Trophoblast cell (in vitro differentiated cells and primary cell): Measurements from ENCODE around the gene HOXD10.

ENCODE experiments used
- DNase-seq, 2 donors: peaks; one replicate each; pipeline ENCODE4 v3.0.0-alpha.2; 2016
- H2AFZ ChIP-seq: 2 replicates; pipeline ENCODE4 v1.6.1; 2013; ENCODE audit warnings: low read length, moderate library complexity, mild to moderate bottlenecking; ENCODE audit not compliant: insufficient read depth, poor library complexity
- H2AK5ac ChIP-seq: 2 replicates; pipeline ENCODE4 v1.6.1; 2013; ENCODE audit warnings: mild to moderate bottlenecking, low read length
- H2BK120ac ChIP-seq: 2 replicates; pipeline ENCODE4 v1.6.1; 2013; ENCODE audit warnings: low read length, mild to moderate bottlenecking, moderate library complexity; ENCODE audit not compliant: insufficient read depth, poor library complexity
- H2BK12ac ChIP-seq: 2 replicates; pipeline ENCODE4 v1.6.1; 2013; ENCODE audit warnings: mild to moderate bottlenecking, low read length, moderate library complexity
- H2BK5ac ChIP-seq: 2 replicates; pipeline ENCODE4 v1.6.1; 2013; ENCODE audit warnings: low read length, low read depth, moderate library complexity, mild to moderate bottlenecking; ENCODE audit not compliant: poor library complexity
- H3K14ac ChIP-seq: 2 replicates; pipeline ENCODE4 v1.6.1; 2013; ENCODE audit warnings: mild to moderate bottlenecking, low read length
- H3K18ac ChIP-seq: 2 replicates; pipeline ENCODE4 v1.6.1; 2013; ENCODE audit warnings: mild to moderate bottlenecking, low read length
- H3K23ac ChIP-seq: 2 replicates; pipeline ENCODE4 v1.6.1; 2013; ENCODE audit warnings: low read length
- H3K27ac ChIP-seq: 2 replicates; pipeline ENCODE4 v1.5.1; 2013; ENCODE audit warnings: low read depth, mild to moderate bottlenecking, inconsistent platforms, low read length, moderate library complexity
- H3K27me3 ChIP-seq: 2 replicates; pipeline ENCODE4 v1.6.1; 2013; ENCODE audit warnings: inconsistent platforms, mild to moderate bottlenecking, low read length, moderate library complexity; ENCODE audit not compliant: insufficient read depth
- H3K36me3 ChIP-seq, 2 experiments: 1 replicate in 1 of 2; 2 replicates in 1 of 2; pipeline ENCODE4 v1.6.1; 2013; ENCODE audit warnings: low read length in 2 of 2, mild to moderate bottlenecking in 2 of 2, moderate library complexity in 1 of 2; ENCODE audit not compliant: insufficient read depth in 2 of 2, control insufficient read depth in 1 of 2
- H3K4ac ChIP-seq: 2 replicates; pipeline ENCODE4 v1.6.1; 2013; ENCODE audit warnings: low read depth, mild to moderate bottlenecking, low read length, moderate library complexity
- H3K4me1 ChIP-seq, 2 experiments: 1 replicate in 1 of 2; 2 replicates in 1 of 2; pipeline ENCODE4 v1.6.1; 2013; ENCODE audit warnings: low read length in 2 of 2, mild to moderate bottlenecking in 2 of 2, moderate library complexity in 1 of 2; ENCODE audit not compliant: insufficient read depth in 2 of 2, control insufficient read depth in 1 of 2
- H3K4me2 ChIP-seq: 2 replicates; pipeline ENCODE4 v1.6.1; 2013; ENCODE audit warnings: inconsistent platforms, mild to moderate bottlenecking, low read length, moderate library complexity
- H3K4me3 ChIP-seq: 2 replicates; pipeline ENCODE4 v1.5.1; 2013; ENCODE audit warnings: mild to moderate bottlenecking, low read depth, low read length, inconsistent platforms
- H3K79me1 ChIP-seq: one replicate; pipeline ENCODE4 v1.6.1; 2013; ENCODE audit warnings: low read length
- H3K79me2 ChIP-seq: 2 replicates; pipeline ENCODE4 v1.6.1; 2013; ENCODE audit warnings: low read length, mild to moderate bottlenecking; ENCODE audit not compliant: control insufficient read depth, insufficient read depth, poor library complexity
- H3K9ac ChIP-seq: 2 replicates; pipeline ENCODE4 v1.6.1; 2013; ENCODE audit warnings: mild to moderate bottlenecking, low read length
- H3K9me3 ChIP-seq: 2 replicates; pipeline ENCODE4 v1.6.1; 2013; ENCODE audit warnings: low read depth, mild to moderate bottlenecking, control low read depth, inconsistent platforms, low read length; ENCODE audit not compliant: insufficient read depth
- H4K12ac ChIP-seq: 2 replicates; pipeline ENCODE4 v1.6.1; 2013; ENCODE audit warnings: low read depth, mild to moderate bottlenecking, low read length, moderate library complexity
- H4K8ac ChIP-seq: 2 replicates; pipeline ENCODE4 v1.6.1; 2013; ENCODE audit warnings: low read depth, mild to moderate bottlenecking, low read length, moderate library complexity
- H4K91ac ChIP-seq: one replicate; pipeline ENCODE4 v1.6.1; 2013; ENCODE audit warnings: low read depth, mild to moderate bottlenecking, low read length, moderate library complexity
- WGBS: extraction: QIAGEN DNeasy Blood & Tissue Kit; methylation state at CpG from one replicate; pipeline ENCODE4 v1.1.7; 2013; ENCODE audit warnings: missing lambda C conversion rate; ENCODE audit not compliant: insufficient read length, insufficient coverage; ENCODE audit errors: extremely low coverage; 5-methylcytosine and 5-hydroxymethylcytosine counted together

HOXD10 gene

DNA sequence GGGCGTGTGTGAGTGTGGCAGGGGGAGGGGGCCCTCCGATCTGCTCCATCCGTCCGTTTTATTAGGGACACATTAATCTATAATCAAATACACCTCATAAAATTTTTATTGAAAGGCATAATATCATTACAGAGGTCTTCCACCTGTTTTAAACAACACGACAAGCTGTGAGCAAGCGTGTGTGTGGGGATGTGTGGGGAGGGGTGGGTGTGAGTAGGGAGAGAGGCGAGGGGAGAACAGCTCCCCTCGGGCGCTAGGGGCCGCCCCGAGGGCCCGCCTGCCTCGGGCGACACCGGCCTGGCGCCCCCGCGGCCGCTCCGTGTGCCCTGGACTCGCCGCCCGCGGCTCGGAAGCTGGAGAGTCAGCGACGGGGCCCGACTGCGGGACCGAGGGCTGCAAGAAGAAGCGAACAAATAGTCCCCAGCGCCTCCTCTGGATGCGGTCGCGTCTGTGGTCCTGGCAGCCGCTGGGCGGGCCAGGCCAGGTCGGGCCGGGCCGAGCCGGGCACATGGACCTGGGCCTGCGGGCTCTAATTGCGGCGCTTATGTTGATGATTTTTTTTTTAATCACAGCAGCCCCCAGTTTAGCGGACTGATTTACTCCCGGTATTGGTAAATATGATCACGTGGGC lies 5.6 kb downstream of the HOXD10 start:
- peaks cover 84% of the 10 kb centered on the region for H3K27me3 ChIP-seq
- no peak overlapping the region for H3K4ac ChIP-seq
- H3K9ac ChIP-seq: no peak overlapping the region
- H3K4me3 ChIP-seq: peak overlapping the region; percentile 25
- no peaks in the 10 kb centered on the region for H3K36me3 ChIP-seq
- no peak overlapping the region for H2BK5ac ChIP-seq
- H3K18ac ChIP-seq: no peak overlapping the region
- H4K12ac ChIP-seq: no peak overlapping the region
- no peak for DNase-seq
- WGBS: no CpG with 5 or more reads among the region's 47 CpGs
- H3K4me1 ChIP-seq: peaks cover 5 to 9% of the 10 kb centered on the region in 2 experiments
- H4K8ac ChIP-seq: no peak overlapping the region
- no peak overlapping the region for H3K23ac ChIP-seq
- no peak overlapping the region for H3K14ac ChIP-seq
- H3K79me1 ChIP-seq: no peaks in the 10 kb centered on the region
- H3K9me3 ChIP-seq: peaks cover 11% of the 10 kb centered on the region
- H4K91ac ChIP-seq: no peak overlapping the region
- no peak overlapping the region for H2AK5ac ChIP-seq
- H3K27ac ChIP-seq: no peak overlapping the region
- no peak overlapping the region for H2AFZ ChIP-seq
- no peaks in the 10 kb centered on the region for H3K79me2 ChIP-seq
- no peak overlapping the region for H2BK12ac ChIP-seq
- H3K4me2 ChIP-seq: peak overlapping the region; percentile 80
- H2BK120ac ChIP-seq: no peak overlapping the region

GRCh38 chr2:176122683-176123410 lies 6.3 kb downstream of the HOXD10 start, which contains the start of gene HOXD9:
HOXD9 (plus strand) TSS chr2:176122719; CDS start chr2:176122769, 50 bp downstream.
- Histone ChIP-seq H3K79me1 (no peaks in the 10 kb centered on the region), H3K14ac (no peak within 1 kb of the TSS), H3K23ac (no peak within 1 kb of the TSS), H4K91ac (no peak within 1 kb of the TSS), H3K4me3 (peak within 1 kb of the TSS; percentile 37), H3K4me2 (peak within 1 kb of the TSS; percentile 80), H3K9ac (no peak within 1 kb of the TSS), H3K4me1 (peaks cover 5 to 9% of the 10 kb centered on the region in 2 experiments), H2BK120ac (no peak within 1 kb of the TSS), H3K4ac (no peak within 1 kb of the TSS), H4K12ac (no peak within 1 kb of the TSS), H2BK12ac (no peak within 1 kb of the TSS), H2AK5ac (no peak within 1 kb of the TSS), H3K36me3 (no peaks in the 10 kb centered on the region), H3K27me3 (peaks cover 78% of the 10 kb centered on the region), H2AFZ (peak within 1 kb of the TSS; percentile 24), H2BK5ac (no peak within 1 kb of the TSS), H3K18ac (no peak within 1 kb of the TSS), H3K79me2 (no peaks in the 10 kb centered on the region), H3K9me3 (peaks cover 8% of the 10 kb centered on the region), H4K8ac (no peak within 1 kb of the TSS), H3K27ac (no peak within 1 kb of the TSS)
- WGBS: no CpG with 5 or more reads among the region's 84 CpGs
- DNase-seq: peak in 1 of 2 donors; percentile 34

DNA sequence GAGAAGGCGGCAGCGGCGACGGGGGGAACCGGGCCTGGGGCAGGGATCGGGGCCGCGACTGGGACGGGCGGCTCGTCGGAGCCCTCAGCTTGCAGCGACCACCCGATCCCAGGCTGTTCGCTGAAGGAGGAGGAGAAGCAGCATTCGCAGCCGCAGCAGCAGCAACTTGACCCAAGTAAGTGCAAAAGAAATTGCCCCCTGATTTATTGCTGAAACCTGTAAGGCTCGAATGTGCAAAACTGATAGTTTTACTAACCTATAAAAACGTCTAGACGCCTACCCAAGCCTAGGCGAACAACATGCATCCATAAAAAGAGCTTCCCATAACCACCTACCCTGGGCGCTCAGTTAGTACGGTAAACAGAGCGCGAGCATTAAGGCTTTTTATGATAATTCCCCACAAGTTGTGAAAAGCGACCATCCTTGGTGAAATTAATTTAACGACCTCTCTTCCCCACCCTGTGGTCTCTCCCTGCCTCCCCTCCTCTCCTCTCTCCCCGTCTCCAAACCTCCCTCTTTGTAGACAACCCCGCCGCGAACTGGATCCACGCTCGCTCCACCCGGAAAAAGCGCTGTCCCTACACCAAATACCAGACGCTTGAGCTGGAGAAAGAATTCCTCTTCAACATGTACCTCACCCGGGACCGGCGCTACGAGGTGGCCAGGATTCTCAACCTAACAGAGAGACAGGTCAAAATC lies 7.0 kb downstream of the HOXD10 start:
- no peak overlapping the region for H2AFZ ChIP-seq
- H4K8ac ChIP-seq: no peak overlapping the region
- peak overlapping the region; percentile 37 for H3K4me3 ChIP-seq
- no CpG with 5 or more reads among the region's 40 CpGs for WGBS
- H3K79me1 ChIP-seq: no peaks in the 10 kb centered on the region
- DNase-seq: no peak
- H3K27ac ChIP-seq: no peak overlapping the region
- H4K12ac ChIP-seq: no peak overlapping the region
- H3K23ac ChIP-seq: no peak overlapping the region
- no peaks in the 10 kb centered on the region for H3K79me2 ChIP-seq
- no peak overlapping the region for H3K14ac ChIP-seq
- peak overlapping the region; percentile 80 for H3K4me2 ChIP-seq
- no peak overlapping the region for H3K4ac ChIP-seq
- no peak overlapping the region for H2BK120ac ChIP-seq
- no peaks in the 10 kb centered on the region for H3K36me3 ChIP-seq
- H3K18ac ChIP-seq: no peak overlapping the region
- peaks cover 8% of the 10 kb centered on the region for H3K9me3 ChIP-seq
- no peak overlapping the region for H4K91ac ChIP-seq
- peaks cover 77% of the 10 kb centered on the region for H3K27me3 ChIP-seq
- H2BK5ac ChIP-seq: no peak overlapping the region
- no peak overlapping the region for H2BK12ac ChIP-seq
- no peak overlapping the region for H2AK5ac ChIP-seq
- H3K9ac ChIP-seq: no peak overlapping the region
- peaks cover 5 to 9% of the 10 kb centered on the region in 2 experiments for H3K4me1 ChIP-seq

GRCh38 chr2:176124110-176124946 lies 7.8 kb downstream of the HOXD10 start:
- H3K4me3 ChIP-seq: no peak overlapping the region
- no peak overlapping the region for H3K14ac ChIP-seq
- WGBS: no CpG with 5 or more reads among the region's 34 CpGs
- H3K79me2 ChIP-seq: no peaks in the 10 kb centered on the region
- H2BK120ac ChIP-seq: no peak overlapping the region
- no peak overlapping the region for H3K4ac ChIP-seq
- H3K79me1 ChIP-seq: no peaks in the 10 kb centered on the region
- no peak overlapping the region for H3K9ac ChIP-seq
- H2AK5ac ChIP-seq: no peak overlapping the region
- no peak overlapping the region for H3K27ac ChIP-seq
- no peak overlapping the region for H3K4me2 ChIP-seq
- no peaks in the 10 kb centered on the region for H3K36me3 ChIP-seq
- no peak overlapping the region for H2AFZ ChIP-seq
- no peak overlapping the region for H3K18ac ChIP-seq
- no peak overlapping the region for H2BK5ac ChIP-seq
- no peak for DNase-seq
- no peak overlapping the region for H4K91ac ChIP-seq
- H3K27me3 ChIP-seq: peaks cover 80% of the 10 kb centered on the region
- no peak overlapping the region for H4K12ac ChIP-seq
- peaks cover 8% of the 10 kb centered on the region for H3K9me3 ChIP-seq
- H3K23ac ChIP-seq: no peak overlapping the region
- peaks cover 10 to 13% of the 10 kb centered on the region in 2 experiments for H3K4me1 ChIP-seq
- no peak overlapping the region for H4K8ac ChIP-seq
- H2BK12ac ChIP-seq: no peak overlapping the region
